ENCODE measurements around the gene WFDC5. TPM values are rescaled to one million over a fixed set of nuclear protein-coding genes. Genes with fewer than 3 reads are reported as not detected.

The WFDC5 gene
- total and polyA plus RNA-seq, 10 of the 15 experiments (the other 5 are each of a cell fraction or from before 2014, with no cell fraction given), result 0.20 to 0.26 (median 0.21) TPM; not detected in 7

DNA sequence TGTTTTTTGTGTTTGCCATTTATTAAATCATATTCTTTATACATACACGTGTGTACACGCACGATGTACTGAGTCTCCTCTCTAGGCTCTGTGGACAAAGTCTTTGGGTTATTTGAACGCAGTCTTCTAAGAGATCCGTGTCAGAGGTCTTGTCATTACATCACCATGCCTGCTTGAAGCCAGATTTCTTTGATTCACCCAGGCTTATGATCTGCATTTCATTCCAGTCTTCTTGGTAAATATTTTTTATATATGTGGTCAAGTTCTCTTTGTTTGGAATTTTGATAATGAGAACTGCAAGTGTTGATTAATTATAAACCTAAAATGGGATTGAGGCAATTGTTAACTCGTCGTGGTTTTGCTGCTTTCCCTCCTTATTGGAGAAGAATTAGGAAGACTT, 48.6 kb downstream of the WFDC5 start:
- no peak overlapping the region for H3K4me3 ChIP-seq
- SMC1A ChIA-PET (ENCODE audit: uncharacterized antibody, unreplicated experiment), result interaction anchor here (1.0 to 2.1 kb wide), 3 partner anchors 16 to 22 kb away, joined by 4 to 8 read pairs (median 8); no protein-coding TSS in a partner anchor
- no peaks in the 10 kb centered on the region for H3K4me1 ChIP-seq (ENCODE audit: control insufficient read depth, insufficient read depth, low read length)
- TF ChIP-seq, protein P1, sequence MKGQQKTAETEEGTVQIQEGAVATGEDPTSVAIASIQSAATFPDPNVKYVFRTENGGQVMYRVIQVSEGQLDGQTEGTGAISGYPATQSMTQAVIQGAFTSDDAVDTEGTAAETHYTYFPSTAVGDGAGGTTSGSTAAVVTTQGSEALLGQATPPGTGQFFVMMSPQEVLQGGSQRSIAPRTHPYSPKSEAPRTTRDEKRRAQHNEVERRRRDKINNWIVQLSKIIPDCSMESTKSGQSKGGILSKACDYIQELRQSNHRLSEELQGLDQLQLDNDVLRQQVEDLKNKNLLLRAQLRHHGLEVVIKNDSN (IDR thresholded peaks at IDR 0.05; ENCODE audit: borderline replicate concordance, extremely low read length, insufficient read depth, low read depth, low read length), result no peak
- TF ChIP-seq MAX (IDR thresholded peaks at IDR 0.05; ENCODE audit: low read depth, low read length) (no peak), EP300 (IDR thresholded peaks at IDR 0.05; ENCODE audit: borderline replicate concordance in 1 of 2, control insufficient read depth in 1 of 2, low read depth in 2 of 2, low read length in 2 of 2) (no peak), BCL11A (IDR thresholded peaks at IDR 0.05; ENCODE audit: low read depth, low read length) (no peak), SMARCA5 (IDR thresholded peaks at IDR 0.05) (no peak), SRF (IDR thresholded peaks at IDR 0.05; ENCODE audit: low read depth in 2 of 2, low read length in 2 of 2) (no peak), IKZF2 (IDR thresholded peaks at IDR 0.05) (no peak), BRCA1 (IDR thresholded peaks at IDR 0.05; ENCODE audit: low read depth, low read length) (no peak), FOXK2 (IDR thresholded peaks at IDR 0.05) (no peak), CHD1 (IDR thresholded peaks at IDR 0.05; ENCODE audit: low read depth, low read length) (no peak), ZNF207 (IDR thresholded peaks at IDR 0.05; ENCODE audit: borderline replicate concordance) (no peak), IRF4 (IDR thresholded peaks at IDR 0.05; ENCODE audit: low read depth, low read length) (no peak), REST (IDR thresholded peaks at IDR 0.05; ENCODE audit: low read depth, low read length) (no peak), SIN3A (IDR thresholded peaks at IDR 0.05; ENCODE audit: low read depth, low read length) (no peak)
- TF ChIP-seq, protein P2, sequence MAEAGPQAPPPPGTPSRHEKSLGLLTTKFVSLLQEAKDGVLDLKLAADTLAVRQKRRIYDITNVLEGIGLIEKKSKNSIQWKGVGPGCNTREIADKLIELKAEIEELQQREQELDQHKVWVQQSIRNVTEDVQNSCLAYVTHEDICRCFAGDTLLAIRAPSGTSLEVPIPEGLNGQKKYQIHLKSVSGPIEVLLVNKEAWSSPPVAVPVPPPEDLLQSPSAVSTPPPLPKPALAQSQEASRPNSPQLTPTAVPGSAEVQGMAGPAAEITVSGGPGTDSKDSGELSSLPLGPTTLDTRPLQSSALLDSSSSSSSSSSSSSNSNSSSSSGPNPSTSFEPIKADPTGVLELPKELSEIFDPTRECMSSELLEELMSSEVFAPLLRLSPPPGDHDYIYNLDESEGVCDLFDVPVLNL (IDR thresholded peaks at IDR 0.05; ENCODE audit: low read depth, low read length), result no peak
- CTCF ChIA-PET, result interaction anchor here (1.0 to 2.6 kb wide), 6 partner anchors 9 to 141 kb away, joined by 3 to 16 read pairs (median 8); no protein-coding TSS in a partner anchor
- no peak overlapping the region for H3K27ac ChIP-seq (ENCODE audit: control insufficient read depth, insufficient read depth)
- no peak for DNase-seq (ENCODE audit: low read depth, low spot score)
- peaks cover 14% of the 10 kb centered on the region for H3K79me2 ChIP-seq (ENCODE audit: control insufficient read depth, insufficient read depth, low read length)
- H2AFZ ChIP-seq (ENCODE audit: control insufficient read depth, low read depth, low read length), result no peak overlapping the region
- RAD21 ChIA-PET (ENCODE audit: unreplicated experiment), result interaction anchor here (1.0 kb wide), 1 partner anchor 30 kb away, joined by 3 read pairs; no protein-coding TSS in a partner anchor
- POLR2A ChIA-PET, result interaction anchor here (0.8 kb wide), 1 partner anchor 13 kb away, joined by 3 read pairs; no protein-coding TSS in a partner anchor
- H3K4me2 ChIP-seq (ENCODE audit: control insufficient read depth, insufficient read depth), result no peak overlapping the region
- no peak for FAIRE-seq
- no peaks in the 10 kb centered on the region for H3K27me3 ChIP-seq (replicated peaks in 1 of 2; ENCODE audit: control insufficient read depth in 2 of 2, insufficient read depth in 2 of 2, low read length in 1 of 2)
- ATAC-seq, result no peak
- intact Hi-C loops (cut with micrococcal nuclease; ENCODE audit: unreplicated experiment) (no loop called here), in situ Hi-C loops (cut with MboI) (no loop called here)
- no TSS peak for BruUV-seq (replicated peaks)
- no peak overlapping the region for H3K9ac ChIP-seq (ENCODE audit: control insufficient read depth, insufficient read depth, low read length)
- no peaks in the 10 kb centered on the region for H3K9me3 ChIP-seq (replicated peaks; ENCODE audit: control insufficient read depth, insufficient read depth, low read length)
- 96% methylated on average over 7 of the region's 7 CpGs for WGBS (ENCODE audit: insufficient coverage, insufficient replicate concordance, low lambda C conversion rate, missing lambda C conversion rate)
- no peaks in the 10 kb centered on the region; the same call in 1 of the 2 replicates for H4K20me1 ChIP-seq (ENCODE audit: control insufficient read depth, insufficient read depth)
- H3K36me3 ChIP-seq (ENCODE audit: control insufficient read depth in 2 of 2, insufficient read depth in 2 of 2, low read length in 1 of 2), result peaks cover 3 to 24% of the 10 kb centered on the region in 2 experiments
